Spleen (tissue), 7 donors: ENCODE results near the gene EEF1AKMT1.

Experiments
- POLR2AphosphoS5 ChIP-seq, 3 donors: sonication (generic); formaldehyde crosslinking; IDR thresholded peaks; one replicate each; pipeline ENCODE4 v1.5.1; 2017; ENCODE audit warnings: antibody characterized with exemption in 3 of 3
- TF ChIP-seq, protein P1 (sequence below), 11 experiments: fragments of 200-600 bp in 7 of 11; fragments of 450-650 bp in 4 of 11; sonication (generic) in 4 of 11; IDR thresholded peaks in 8 of 11; conservative IDR thresholded peaks in 3 of 11; 1 replicate in 7 of 11; 2 replicates in 4 of 11; pipeline versions ENCODE4 v1.4.0 to v1.8.0; 2016 to 2021; ENCODE audit warnings: antibody characterized with exemption in 11 of 11, inconsistent platforms in 4 of 11, mild to moderate bottlenecking in 1 of 11
- donor health status: DM: no; HTN: no; CAD: no; lungs with moderate emphysema.
- donor health status: DM: no; HTN: no; CAD: no.
- donor health status: DM: no; HTN: no; CAD: no.

- TF ChIP-seq, protein P1, sequence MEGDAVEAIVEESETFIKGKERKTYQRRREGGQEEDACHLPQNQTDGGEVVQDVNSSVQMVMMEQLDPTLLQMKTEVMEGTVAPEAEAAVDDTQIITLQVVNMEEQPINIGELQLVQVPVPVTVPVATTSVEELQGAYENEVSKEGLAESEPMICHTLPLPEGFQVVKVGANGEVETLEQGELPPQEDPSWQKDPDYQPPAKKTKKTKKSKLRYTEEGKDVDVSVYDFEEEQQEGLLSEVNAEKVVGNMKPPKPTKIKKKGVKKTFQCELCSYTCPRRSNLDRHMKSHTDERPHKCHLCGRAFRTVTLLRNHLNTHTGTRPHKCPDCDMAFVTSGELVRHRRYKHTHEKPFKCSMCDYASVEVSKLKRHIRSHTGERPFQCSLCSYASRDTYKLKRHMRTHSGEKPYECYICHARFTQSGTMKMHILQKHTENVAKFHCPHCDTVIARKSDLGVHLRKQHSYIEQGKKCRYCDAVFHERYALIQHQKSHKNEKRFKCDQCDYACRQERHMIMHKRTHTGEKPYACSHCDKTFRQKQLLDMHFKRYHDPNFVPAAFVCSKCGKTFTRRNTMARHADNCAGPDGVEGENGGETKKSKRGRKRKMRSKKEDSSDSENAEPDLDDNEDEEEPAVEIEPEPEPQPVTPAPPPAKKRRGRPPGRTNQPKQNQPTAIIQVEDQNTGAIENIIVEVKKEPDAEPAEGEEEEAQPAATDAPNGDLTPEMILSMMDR (IDR thresholded peaks at IDR 0.05 in 8 of 11, conservative IDR thresholded peaks at IDR 0.05 in 3 of 11) = no peak
- no peak for TF ChIP-seq POLR2AphosphoS5 (IDR thresholded peaks at IDR 0.05)
Measured at GRCh38 chr13:20702530-20702914, 71.2 kb downstream of the EEF1AKMT1 start.
